ENCODE measurements around the gene ATG4D.
"Not testable (repeated sequence)": the region's sequence is repeated elsewhere in the genome, so short reads cannot be mapped to it uniquely, and the experiment has no call there.

ATG4D gene

GRCh38 chr19:10533646-10534386, 9.9 kb upstream of the ATG4D start:
- Histone ChIP-seq H3K79me2 (no peaks in the 10 kb centered on the region), H2AFZ (no peak overlapping the region), H3K36me3 (ENCODE audit: control insufficient read depth, insufficient read depth, low read length) (no peaks in the 10 kb centered on the region), H3K9ac (no peak overlapping the region), H3K4me2 (ENCODE audit: low read length) (no peak overlapping the region), H3K4me1 (no peaks in the 10 kb centered on the region), H3K4me3 (ENCODE audit: low read depth, low read length) (no peak overlapping the region), H3K9me3 (ENCODE audit: control insufficient read depth, low read length) (no peaks in the 10 kb centered on the region), H3K27me3 (ENCODE audit: control insufficient read depth, insufficient read depth, low read length) (no peaks in the 10 kb centered on the region), H3K27ac (no peak overlapping the region)
- TF ChIP-seq CTCF (IDR thresholded peaks at IDR 0.05) = no peak

GRCh38 chr19:10535613-10536012, 8.1 kb upstream of the ATG4D start:
- Histone ChIP-seq H3K4me1 (no peaks in the 10 kb centered on the region), H3K27ac (no peak overlapping the region), H3K79me2 (no peaks in the 10 kb centered on the region), H3K9me3 (ENCODE audit: control insufficient read depth, low read length) (no peaks in the 10 kb centered on the region), H2AFZ (no peak overlapping the region), H3K4me3 (ENCODE audit: low read depth, low read length) (no peak overlapping the region), H3K27me3 (ENCODE audit: control insufficient read depth, insufficient read depth, low read length) (no peaks in the 10 kb centered on the region), H3K4me2 (ENCODE audit: low read length) (no peak overlapping the region), H3K36me3 (ENCODE audit: control insufficient read depth, insufficient read depth, low read length) (no peaks in the 10 kb centered on the region), H3K9ac (no peak overlapping the region)
- no peak for TF ChIP-seq CTCF (IDR thresholded peaks at IDR 0.05)

GRCh38 chr19:10537668-10538067, 6.0 kb upstream of the ATG4D start:
- Histone ChIP-seq H2AFZ (no peak overlapping the region), H3K36me3 (ENCODE audit: control insufficient read depth, insufficient read depth, low read length) (no peaks in the 10 kb centered on the region), H3K4me3 (ENCODE audit: low read depth, low read length) (no peak overlapping the region), H3K4me2 (ENCODE audit: low read length) (no peak overlapping the region), H3K9ac (no peak overlapping the region), H3K27ac (no peak overlapping the region), H3K79me2 (no peaks in the 10 kb centered on the region), H3K9me3 (ENCODE audit: control insufficient read depth, low read length) (no peaks in the 10 kb centered on the region), H3K27me3 (ENCODE audit: control insufficient read depth, insufficient read depth, low read length) (no peaks in the 10 kb centered on the region), H3K4me1 (no peaks in the 10 kb centered on the region)
- TF ChIP-seq CTCF (IDR thresholded peaks at IDR 0.05) = no peak

- Histone ChIP-seq H2AFZ (no peak overlapping the region), H3K9me3 (ENCODE audit: control insufficient read depth, low read length) (no peaks in the 10 kb centered on the region), H3K4me2 (ENCODE audit: low read length) (no peak overlapping the region), H3K27me3 (ENCODE audit: control insufficient read depth, insufficient read depth, low read length) (no peaks in the 10 kb centered on the region), H3K4me3 (ENCODE audit: low read depth, low read length) (no peak overlapping the region), H3K36me3 (ENCODE audit: control insufficient read depth, insufficient read depth, low read length) (no peaks in the 10 kb centered on the region), H3K9ac (no peak overlapping the region), H3K4me1 (no peaks in the 10 kb centered on the region), H3K27ac (no peak overlapping the region), H3K79me2 (no peaks in the 10 kb centered on the region)
- no peak for TF ChIP-seq CTCF (IDR thresholded peaks at IDR 0.05)
These were observed 5.3 kb upstream of the ATG4D start for GRCh38 chr19:10538204-10538983.

GRCh38 chr19:10539016-10539415, 4.7 kb upstream of the ATG4D start:
- not testable (repeated sequence) for H3K4me1 ChIP-seq; H3K27me3 ChIP-seq (ENCODE audit: control insufficient read depth, insufficient read depth, low read length); H3K27ac ChIP-seq; H3K36me3 ChIP-seq (ENCODE audit: control insufficient read depth, insufficient read depth, low read length); H3K4me3 ChIP-seq (ENCODE audit: low read depth, low read length); H3K9ac ChIP-seq; H3K79me2 ChIP-seq; H3K4me2 ChIP-seq (ENCODE audit: low read length); H3K9me3 ChIP-seq (ENCODE audit: control insufficient read depth, low read length); H2AFZ ChIP-seq
